HG03039 (cell line): Measurements from ENCODE around the gene CGB5.
"Not testable (repeated sequence)": the region's sequence is repeated elsewhere in the genome, so short reads cannot be mapped to it uniquely, and the experiment has no call there.

Experiments
- ATAC-seq: cut with Tn5 transposase; IDR thresholded peaks from one replicate; pipeline ENCODE4 v1.9.1; 2021; ENCODE audit warnings: mild to moderate bottlenecking, moderate library complexity; ENCODE audit not compliant: unreplicated experiment

Gene CGB5

DNA sequence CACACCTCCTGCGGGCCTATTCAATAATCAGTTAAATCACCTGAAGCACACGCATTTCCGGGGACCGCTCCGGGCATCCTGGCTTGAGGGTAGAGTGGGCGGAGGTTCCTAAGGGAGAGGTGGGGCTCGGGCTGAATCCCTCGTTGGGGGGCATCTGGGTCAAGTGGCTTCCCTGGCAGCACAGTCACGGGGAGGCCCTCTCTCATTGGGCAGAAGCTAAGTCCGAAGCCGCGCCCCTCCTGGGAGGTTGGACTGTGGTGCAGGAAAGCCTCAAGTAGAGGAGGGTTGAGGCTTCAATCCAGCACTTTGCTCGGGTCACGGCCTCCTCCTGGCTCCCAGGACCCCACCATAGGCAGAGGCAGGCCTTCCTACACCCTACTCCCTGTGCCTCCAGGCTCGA is at the start of gene CGB5:
Gene CGB5 (plus strand): TSS at position 301 of the 400 bp plus-strand sequence. CDS start 362 bp downstream, outside the sequence.
- ATAC-seq, result not testable (repeated sequence)

- no peak for ATAC-seq
Measured at GRCh38 chr19:48994035-48994386, 49.6 kb upstream of the CGB5 start.

DNA sequence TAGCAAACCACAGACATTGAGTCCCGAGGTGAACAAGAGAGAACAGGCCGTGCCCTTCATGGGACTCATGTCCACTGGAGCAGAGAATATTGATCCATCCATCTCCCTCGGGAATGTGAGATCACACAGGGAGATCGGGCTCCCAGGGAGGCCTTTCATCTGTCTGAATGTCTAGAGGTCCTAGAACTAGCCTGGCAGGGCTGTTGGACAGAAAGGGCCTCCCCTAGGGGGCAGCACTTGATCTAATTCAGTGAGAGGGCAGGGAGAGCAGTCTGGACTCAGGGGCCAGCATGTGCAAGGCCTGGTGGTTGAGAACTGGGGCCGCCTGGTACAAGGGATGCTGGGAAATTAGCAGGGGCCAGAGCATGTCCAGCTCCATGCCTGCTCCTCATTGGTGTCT is 45.7 kb upstream of the CGB5 start:
- no peak for ATAC-seq

- no peak for ATAC-seq
Measured at GRCh38 chr19:48999481-49000325, 43.9 kb upstream of the CGB5 start.

DNA sequence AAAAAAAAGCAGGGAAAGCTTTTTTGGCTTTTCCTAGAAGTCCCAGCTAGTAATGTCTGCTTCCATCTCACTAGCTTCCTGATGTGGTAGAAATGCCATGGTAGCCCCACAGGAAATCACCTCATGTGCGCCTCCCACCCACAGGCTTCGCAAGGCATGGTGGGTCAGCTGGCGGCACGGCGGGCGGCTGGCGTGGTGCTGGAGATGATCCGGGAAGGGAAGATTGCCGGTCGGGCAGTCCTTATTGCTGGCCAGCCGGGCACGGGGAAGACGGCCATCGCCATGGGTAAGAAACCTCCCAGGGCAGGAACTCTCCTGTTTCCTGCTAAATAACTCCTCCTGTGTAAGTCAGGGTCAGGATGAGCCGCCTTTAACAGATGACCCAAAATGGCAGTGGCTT is 39.5 kb upstream of the CGB5 start:
- ATAC-seq, result no peak

DNA sequence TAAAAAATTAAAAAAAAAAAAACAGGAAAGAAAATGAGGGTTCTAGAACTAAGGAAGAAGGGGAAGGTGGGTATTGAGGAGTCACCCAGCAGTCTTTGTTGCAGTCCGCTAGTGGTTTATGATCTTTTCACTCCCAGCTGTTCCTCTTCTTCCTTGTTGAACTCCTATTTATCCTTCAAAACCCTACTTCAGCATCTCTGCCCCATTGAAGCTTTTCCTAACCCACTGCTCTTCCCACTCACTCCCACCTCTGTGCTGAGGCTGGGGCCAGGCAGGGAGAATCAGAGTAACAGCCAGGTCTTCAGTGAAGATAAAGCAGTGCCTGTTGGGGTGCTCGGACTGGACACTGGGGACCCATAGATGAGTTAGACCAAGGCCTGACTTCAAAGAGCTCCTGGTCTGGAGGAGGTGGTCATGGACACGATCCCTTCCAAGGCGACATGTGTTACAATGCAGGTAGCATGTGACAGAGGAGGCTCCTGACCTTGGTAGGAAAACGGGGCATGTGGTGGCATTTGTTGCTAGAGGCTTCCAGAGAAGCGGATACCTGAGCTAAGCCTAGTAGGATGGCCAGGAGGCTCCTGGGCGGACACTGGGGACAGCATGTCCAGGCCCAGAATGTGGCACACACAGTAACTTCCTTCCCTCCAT is 38.6 kb upstream of the CGB5 start:
- no peak for ATAC-seq

- no peak for ATAC-seq
Measured at GRCh38 chr19:49006905-49007304, 36.7 kb upstream of the CGB5 start.

- ATAC-seq, result no peak
Measured at GRCh38 chr19:49009828-49010227, 33.8 kb upstream of the CGB5 start.

- ATAC-seq, result no peak
Measured at GRCh38 chr19:49010453-49010852, 33.2 kb upstream of the CGB5 start.

DNA sequence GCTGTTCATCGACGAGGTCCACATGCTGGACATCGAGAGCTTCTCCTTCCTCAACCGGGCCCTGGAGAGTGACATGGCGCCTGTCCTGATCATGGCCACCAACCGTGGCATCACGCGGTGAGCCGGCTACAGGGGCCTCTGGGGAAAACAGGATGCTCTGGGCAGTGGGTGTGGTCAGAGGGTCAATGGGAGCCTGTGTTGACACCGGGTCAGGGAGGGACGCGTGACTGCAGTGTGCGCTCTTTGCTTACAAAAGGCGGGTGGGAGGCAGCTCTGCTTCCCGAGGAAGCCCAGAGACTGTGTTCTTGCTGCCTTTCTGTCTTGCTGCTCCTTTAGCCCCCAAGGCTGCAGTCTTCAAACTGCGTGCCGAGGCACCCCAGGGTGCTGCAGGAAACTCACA is 32.5 kb upstream of the CGB5 start:
- ATAC-seq, result no peak

DNA sequence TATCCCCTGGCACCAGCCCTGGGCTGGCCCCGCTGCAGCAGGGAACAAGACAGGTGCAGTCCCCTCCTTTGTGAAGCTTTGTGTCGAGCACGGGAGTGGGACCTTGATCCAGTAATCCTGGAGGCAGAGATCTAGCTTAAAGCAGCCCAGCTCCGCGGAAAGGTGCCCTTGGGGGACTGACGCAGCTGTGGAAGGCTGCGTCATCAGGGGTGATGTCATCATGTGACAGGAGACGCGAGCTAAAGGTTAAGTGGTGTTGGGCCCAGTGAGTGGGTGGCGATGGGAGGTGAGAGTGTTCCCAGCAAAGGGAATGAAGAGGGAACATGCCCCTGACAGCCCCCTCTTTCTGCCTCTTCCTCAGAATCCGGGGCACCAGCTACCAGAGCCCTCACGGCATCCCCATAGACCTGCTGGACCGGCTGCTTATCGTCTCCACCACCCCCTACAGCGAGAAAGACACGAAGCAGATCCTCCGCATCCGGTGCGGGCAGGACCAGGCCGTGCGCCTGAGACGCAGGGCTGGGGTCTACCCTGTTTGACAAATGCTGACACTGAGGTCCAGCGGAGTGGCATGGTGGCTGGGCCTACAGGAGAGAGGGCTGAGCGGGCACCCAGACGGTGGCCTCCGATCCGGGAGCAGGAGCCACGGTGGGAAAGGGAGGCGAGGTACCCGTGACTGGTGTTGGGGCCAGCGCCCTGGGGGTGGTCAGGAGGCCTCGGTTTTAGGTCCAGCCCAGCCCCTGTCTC is 29.4 kb upstream of the CGB5 start:
- ATAC-seq, result no peak

GRCh38 chr19:49014870-49015255 is 28.8 kb upstream of the CGB5 start:
- no peak for ATAC-seq

DNA sequence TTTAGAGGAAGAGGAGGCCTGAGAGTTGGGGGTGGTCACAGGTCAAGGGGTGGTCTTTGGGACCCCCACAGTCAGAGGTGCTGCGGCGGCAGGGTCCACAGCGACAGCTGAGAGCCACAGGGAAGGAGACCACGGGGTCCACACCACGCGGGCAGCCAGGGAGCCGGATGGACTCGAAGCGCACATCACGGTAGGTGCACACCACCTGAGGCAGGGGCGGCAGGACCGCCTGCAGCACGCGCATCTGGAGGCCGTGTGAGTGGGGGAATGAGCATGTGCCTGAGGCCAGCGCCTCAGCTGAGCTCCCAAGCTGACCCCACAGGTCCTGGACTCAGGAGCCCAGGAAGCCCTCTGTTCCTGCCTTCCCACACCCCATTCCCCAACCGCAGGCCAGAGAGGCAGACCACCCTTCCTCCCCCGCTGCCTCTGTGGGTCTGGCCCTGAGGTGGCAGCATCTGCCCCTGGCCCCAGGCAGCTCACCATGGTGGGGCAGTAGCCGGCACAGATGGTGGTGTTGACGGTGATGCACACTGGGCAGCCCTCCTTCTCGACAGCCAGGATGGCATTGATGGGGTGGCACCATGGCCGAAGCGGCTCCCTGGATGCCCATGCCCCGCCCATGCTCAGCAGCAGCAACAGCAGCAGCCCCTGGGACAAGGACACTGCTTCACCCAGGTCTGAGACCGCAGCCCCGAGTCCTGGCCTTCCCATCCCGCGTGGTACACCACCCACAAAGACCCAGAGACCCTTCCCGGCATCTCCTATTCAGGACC is 27.4 kb upstream of the CGB5 start:
- no peak for ATAC-seq

DNA sequence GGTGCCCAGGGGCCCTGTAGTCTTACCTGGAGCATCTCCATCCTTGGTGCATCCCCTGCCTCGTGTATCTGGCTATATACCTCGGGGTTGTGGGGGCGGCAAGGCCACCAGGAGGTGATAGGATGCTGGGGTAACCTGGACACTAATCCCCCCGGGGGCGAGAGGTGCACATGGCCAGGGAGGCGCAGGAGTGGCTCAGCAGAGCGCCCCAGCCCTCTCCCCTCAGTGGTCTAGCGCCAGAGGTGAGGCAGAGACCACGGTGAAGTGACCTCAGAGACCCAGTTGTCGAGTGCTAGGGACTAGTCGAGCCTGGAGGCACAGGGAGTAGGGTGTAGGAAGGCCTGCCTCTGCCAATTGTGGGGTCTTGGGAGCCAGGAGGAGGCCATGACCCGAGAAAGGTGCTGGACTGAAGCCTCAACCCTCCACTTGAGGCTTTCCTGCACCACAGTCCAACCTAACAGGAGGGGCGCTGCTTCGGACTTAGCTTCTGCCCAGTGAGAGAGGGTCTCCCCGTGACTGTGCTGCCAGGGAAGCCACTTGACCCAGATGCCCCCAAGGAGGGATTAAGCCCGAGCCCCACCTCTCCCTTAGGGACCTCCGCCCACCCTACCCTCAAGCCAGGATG is 26.5 kb upstream of the CGB5 start, which contains the start of gene LHB:
Gene LHB (minus strand): TSS at position 51 of the 625 bp plus-strand sequence. CDS start 10 bp downstream, at position 41.
- ATAC-seq, result no peak

GRCh38 chr19:49017666-49018351 is 25.8 kb upstream of the CGB5 start:
- ATAC-seq, result no peak

DNA sequence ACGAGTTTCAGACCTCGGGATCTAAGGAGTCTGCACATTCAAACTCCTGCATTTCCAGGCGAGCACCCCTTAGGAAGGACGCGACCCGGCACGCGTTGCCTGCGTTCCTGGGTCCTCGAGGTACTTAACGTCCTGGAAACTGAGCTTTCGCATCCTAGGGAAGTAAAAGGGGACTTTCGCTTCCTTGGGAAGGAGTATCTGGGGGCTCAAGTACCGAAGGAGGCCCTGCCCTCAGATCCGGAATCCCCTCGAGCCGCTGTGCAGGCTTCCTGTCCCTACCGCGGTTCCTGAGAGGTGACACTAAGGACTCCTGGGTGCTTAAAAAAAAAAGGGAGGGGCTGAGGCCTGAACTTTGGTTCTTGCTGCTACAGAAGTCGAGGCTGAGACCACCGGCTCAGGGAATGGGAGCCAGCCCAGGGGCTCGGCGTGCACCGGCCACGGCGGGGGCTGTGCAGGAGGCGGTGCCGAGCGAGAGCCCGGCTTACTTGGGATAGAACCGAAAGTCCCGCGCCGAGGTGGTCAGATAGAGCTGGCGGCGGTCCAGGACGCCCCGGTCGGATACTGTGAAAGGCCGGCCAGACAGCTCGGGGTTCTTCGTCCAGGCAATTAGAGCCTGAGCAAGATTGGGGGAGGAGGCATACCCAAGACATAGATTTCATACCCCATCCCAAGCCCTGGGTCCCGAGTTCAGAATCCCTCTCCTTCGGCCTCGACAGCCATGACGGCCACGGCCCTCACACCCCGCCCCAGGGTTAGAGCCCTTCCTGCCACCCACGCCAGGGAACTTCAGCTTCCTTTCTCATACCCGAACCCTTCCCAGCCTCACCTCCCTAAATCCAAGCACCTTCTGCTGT is 25.0 kb upstream of the CGB5 start:
- ATAC-seq, result not testable (repeated sequence)

DNA sequence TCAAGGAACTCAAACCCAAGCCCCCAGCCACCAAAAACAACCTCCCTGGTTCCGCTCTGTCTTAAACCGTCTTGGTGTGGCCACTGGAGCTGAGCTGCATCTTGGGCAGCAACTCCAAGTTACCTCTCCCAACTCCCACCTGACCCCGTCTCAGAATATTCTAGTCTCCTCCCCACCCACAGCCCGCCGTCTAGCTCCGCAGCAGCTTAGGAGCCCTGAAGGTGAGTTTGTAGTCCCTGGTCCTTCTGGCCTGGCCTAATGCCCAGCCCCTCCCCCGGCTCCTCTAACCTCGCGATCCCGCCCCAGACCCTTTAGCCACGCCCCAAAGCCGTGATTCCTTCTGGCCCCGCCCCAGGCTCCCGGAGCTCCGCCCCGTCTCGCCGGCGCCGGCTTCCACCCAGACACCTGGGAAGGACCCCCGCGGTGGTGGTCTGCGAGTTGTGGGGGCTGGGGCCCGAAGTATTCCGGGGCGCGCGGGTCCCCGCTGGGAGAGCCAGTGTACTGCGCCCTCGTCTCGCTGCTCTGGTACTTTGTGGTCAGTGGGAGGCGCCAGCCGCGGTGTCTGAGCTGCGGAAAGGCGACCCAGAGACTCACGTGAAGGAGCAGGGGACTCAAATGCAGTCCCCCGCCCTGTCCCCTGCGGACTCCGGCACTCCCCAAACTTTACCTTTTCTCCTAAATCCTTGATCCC is 24.3 kb upstream of the CGB5 start:
- ATAC-seq, result no peak

DNA sequence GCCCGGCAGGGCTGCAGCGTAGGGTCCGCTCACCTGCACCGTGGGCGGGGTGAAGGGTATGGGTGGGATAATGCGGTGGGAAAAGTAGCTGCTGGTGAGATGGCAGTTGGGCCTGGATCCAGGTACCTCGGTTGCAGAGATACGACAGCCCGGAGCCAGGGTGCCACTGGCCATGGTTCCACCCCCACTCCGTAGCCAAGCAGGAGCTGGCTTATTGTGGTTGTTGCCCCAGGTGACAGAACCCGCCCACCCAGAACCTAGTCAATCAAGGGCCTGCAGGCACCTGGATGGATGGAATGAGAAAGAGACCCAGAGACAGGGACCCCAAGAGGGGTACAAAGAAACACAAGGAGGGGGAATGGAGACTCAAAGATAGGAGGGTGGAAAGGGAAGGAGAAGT is 23.3 kb upstream of the CGB5 start:
- ATAC-seq, result no peak
